Measurements from ENCODE around the gene HDAC2.

Gene HDAC2

DNA sequence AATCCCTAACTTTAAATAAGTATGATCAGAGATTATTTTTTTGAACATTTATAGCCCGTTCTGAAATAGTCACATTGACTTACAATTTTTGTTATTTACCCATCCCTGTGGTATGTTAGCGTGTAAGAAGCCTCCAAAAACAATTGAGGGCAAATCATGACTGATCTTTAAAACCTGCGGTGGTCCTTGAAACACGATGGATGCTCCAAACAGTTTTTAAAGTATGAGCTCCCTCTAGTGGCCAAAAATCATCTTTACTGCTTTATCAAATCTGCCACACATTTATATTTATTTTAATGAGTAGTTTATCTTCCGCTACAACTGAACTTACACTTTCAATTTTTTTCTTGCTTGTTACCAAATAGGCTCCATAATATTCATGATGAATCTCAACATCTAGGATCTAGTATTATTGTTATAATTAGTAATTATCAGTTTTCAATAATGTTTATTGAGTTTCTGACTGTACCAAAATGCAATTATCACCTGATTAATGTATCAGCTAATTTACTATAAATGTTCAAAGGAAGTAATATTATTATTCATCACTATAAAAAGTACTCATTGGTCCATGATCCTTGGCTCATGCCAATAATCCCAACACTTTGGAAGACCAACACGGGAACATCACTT lies 61.6 kb downstream of the HDAC2 start:
- DNase-seq (ENCODE audit: low spot score): peak; percentile 66

DNA sequence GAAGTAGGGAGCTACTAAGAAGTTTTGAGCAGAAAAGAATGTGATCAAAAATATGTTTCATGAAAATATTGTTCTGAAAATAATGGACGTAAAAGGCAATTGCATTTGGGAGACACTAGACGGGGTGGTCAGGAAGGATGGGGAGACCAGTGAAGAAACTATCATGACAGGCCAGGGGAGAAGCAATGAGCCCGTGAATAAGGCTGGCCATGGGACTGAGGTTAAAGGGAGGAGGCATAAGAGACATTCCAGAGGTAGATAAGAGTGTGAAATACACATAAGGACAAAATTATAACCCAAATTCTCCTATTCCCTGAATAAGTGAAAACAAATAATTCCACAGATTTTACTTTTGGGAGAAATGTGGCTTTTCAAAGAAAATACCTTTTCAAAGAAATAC lies 62.1 kb downstream of the HDAC2 start:
- DNase-seq (ENCODE audit: low spot score): no peak

DNA sequence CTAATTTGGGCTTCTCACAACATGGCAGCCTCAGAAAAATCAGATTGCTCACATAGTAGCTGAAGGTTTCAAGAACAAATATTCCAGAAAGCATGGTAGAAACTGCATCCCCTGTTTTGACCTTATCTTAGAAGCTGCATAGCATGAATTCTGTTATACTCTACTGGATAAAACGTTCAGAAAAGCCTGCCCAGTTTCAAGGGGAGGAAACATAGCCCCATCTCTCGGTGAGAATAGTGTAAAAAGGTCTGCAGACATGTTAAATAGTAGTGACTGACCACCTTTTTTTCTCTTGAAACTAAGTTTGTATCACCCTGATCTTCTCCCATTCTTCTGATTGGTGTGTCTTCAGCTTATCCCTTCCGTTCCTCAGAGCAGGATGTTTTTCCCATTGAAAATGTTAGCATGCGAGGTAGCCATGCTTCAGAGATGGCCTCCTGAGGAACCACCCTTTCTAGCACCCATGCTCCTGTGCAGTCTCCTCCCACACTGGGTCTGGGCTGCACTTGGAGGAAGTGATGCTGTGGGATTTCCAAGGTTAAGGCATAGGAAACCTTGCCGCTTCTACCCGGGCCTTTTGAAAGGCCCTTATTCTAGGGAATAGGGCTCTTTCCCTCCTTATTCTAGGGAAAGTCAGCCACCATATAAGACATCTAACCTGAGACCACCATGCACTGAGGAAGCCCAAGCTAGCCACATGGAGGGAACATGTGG lies 63.7 kb downstream of the HDAC2 start:
- DNase-seq (ENCODE audit: low spot score): no peak

DNA sequence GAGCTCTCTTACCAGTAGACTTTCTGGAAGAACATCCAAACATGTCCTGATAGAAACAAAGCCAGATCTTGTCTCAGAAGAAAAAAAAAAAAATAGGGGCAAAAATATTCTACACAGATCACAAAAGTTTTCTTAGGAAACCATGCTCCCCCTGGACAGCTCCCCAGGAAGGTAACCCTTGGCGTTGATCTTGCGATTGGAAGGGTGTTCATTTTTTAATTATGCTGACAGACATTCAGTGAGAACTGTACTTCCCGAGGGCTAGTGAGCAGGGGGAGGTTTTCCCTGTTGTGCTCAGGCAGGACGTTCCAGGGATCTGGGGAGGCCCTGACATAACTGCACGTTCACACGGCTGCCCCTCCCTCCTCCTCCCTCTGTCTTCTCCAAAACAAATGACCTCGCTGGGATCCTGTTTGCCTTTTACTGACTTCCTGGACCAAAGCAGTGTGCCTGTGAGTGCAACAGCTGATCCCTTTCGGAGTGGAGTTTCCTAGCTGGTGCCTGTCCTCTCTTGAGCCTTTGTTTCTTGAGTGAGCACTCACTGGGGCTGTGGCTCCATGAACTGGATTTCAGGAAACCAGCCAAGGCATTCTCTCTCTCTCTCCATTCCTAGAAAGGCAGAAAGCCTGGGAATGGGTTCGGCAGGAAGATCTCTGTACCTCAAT lies 67.2 kb downstream of the HDAC2 start:
- DNase-seq (ENCODE audit: low spot score): no peak

DNA sequence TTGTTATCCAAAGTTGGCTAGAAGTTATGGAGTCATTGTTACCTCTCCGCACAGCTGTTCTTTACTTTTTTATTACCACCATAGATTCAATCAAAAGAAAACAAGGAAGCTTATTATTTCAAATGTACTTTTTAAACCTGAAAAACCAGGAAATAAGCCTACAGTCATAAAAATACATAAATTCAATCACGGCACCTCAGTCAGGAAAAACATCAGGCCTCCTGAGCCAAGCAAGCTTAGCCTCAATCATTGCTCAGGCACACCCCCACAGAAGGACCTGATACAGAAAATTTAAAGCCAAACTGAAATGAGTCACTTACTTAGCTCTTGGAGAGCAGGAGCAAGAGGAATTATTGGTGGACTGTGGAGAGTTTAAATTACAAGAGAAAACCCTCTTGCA lies 69.5 kb downstream of the HDAC2 start:
- no peak for DNase-seq (ENCODE audit: low spot score)

DNA sequence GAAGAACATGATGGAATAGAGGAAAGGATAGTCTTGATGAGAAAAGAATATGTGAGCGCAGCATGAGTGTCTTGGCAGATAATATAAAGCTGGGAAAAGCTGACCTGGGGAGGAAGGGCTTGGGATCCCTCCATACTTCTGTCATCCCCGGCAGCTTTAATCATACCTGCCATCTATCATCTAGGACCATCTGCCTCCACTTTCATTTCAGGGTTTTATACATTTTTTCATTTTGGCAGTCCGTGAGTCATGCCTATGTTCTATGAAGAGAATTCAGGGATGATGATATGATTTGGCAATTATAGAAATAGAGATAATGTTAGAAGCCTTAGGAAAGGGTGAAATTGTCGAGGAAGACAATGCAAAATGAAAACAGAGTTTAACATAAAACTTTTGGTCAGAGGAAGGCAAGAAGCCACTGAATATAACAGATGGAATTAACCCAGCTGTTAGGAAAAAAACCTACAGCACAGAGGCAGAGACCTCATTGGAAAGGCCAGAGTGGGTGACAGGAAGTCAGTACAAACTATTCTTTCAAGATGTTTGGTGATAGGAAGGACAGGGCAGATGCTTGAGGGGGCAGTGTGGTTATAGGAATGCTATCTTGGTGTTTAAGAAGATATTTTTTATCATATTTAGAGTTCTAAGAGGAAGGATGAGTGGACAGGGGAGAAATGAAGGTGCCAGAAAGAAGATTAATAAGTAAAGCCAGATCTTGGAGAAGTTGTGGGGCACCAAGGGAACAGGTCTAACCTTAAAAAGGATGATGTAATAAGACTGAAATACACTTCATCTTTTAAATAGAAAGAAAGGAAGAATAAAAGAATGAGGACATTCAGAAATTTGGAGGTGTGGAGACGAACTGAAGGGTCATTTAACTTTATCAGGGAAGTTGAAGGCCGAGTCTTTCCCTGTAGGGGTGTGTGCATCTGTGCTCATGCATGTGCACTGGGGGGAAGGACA lies 76.0 kb downstream of the HDAC2 start:
- no peak for DNase-seq (ENCODE audit: low spot score)

DNA sequence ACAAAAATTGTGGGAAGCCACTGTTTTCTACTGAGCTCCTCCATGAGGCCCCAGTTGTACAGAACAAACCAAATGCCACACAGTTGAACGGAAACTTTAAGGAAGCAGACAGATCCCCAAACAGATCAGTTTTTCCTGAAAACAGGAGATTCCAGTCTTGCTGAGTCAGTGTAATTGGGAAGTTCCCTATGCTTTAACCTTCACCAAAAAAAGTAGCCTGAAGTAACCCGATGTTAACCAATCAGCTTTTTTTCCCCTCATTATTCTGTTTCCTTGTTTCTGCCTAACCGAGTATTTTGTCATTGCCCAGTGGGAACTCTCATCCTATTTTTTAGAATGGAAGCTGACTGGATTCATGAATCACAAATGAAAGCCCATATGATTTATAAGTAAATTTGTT lies 77.1 kb downstream of the HDAC2 start:
- DNase-seq (ENCODE audit: low spot score): no peak

DNA sequence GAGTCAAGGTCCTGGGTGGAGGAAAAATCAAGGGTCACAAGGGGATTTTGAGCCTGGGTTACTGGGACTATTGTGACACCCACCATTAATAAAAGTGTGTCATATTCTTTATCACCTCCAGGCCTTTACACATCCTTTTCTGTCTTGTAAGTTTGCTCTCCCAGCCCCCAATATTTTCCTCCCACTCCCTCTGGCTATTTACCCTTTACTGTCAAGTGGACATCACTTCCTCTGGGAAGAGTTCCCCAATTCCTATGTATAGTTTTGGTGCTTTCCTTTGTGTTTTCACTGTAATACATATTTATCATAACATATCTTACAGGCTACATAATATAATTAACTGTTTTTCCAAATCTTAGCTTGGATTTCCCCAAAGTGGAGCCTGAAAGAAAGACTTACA lies 77.5 kb downstream of the HDAC2 start:
- no peak for DNase-seq (ENCODE audit: low spot score)

DNA sequence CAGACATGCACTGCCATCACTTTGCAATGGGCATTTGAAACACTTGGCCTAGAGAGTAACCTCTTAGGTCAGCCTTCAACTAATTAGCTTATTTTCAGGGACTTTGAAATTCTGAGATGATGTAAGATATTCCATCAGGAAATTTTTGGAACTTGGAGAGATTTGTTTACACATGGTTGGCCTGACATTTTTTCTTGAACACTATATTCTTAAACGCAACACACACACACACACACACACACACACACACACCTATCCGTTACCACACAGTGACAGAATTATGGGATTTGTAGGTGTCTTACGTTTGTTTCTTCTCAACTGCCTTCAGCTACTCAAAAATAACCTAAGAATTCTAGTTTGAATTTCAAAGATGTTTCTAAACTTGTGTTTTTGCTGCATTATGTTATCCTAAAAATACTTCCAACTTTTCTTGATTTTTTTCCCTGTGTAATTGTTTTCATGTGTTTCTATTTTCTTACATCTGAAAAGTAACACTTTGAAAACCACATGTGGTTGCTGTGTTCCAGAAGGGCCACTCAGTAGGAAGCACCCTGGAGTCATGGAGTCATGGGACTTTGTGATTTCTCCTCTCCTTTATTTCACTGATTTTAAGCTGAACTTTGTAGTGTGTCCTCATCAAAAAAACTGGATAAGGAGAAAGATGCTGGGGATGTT lies 81.9 kb downstream of the HDAC2 start:
- no peak for DNase-seq (ENCODE audit: low spot score)

DNA sequence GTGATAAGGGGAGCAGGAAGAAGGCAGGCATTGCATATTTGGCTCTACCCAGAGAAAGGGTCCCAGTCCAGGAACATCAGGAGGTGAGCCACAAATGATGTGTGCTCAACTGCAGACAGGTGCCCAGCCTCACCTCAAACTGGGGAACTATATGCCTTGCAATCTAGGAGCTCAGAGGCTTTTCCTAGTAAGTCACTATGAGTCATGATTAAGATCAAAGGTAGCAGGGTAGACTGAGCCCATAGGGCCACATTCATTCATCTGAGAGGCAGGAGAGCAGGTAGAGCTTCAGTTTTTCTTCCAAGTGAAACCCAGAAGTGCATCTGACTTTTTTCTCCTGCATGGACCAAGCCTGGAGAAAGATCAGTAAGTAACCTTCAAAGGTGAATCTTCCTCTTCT lies 82.5 kb downstream of the HDAC2 start:
- no peak for DNase-seq (ENCODE audit: low spot score)

DNA sequence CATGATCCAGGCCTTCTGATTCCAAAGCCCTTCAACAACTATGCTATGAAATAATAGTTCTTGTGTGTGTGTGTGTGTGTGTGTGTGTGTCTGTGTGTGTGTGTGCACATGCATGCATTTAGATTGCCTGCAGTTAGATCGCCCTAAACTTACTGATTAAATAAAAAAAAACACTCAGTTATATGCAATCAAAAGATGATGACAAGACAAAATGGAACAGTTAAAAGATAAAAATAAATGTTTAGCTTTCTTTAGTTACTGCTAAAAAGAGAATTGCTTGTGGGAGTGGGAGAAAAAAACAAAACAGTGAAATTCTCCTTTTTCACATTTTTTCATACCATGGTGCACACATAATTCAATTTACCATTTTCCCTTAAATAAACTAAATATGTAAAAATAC lies 84.4 kb downstream of the HDAC2 start:
- DNase-seq (ENCODE audit: low spot score): no peak

DNA sequence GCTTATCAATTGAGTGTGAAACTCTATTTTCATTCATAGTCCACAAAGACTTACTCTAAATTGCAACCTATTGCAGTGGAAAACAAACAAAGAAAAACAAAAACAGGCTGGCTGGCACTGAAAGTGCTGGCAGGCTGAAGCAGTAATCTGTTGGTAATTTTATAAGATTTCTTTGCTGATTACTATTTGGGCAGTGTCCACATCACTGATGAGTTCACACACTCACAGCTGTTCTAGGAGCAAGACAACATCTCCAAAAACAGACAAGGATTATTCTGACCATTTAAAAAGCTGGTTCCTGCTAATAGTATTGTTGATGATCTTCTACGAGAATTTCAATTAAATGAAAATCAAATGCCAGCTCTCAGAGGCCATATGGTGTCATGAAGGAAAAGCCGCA lies 86.9 kb downstream of the HDAC2 start:
- no peak for DNase-seq (ENCODE audit: low spot score)
